ENCODE measurements around the gene HIP1.
"Not testable (repeated sequence)": the region's sequence is repeated elsewhere in the genome, so short reads cannot be mapped to it uniquely, and the experiment has no call there.

HIP1 gene

DNA sequence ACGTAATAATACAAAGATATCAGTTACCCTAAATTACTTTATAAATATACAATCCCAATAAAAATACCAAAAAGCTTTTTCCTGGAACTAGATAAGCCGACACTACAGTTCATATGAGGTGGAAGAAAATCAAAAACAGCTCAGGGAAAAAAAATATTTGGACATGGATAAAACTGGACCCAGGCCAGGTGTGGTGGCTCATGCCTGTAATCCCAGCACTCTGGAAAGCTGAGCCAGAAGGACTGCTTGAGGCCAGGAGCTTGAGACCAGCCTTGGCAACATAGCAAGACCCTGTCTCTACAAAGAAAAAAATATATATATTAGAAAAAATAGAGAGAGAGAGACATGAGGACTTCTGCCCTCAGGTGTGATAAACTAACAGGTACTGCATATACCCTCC, 219.9 kb downstream of the HIP1 start:
- DNase-seq (ENCODE audit: low read depth), result not testable (repeated sequence)

DNA sequence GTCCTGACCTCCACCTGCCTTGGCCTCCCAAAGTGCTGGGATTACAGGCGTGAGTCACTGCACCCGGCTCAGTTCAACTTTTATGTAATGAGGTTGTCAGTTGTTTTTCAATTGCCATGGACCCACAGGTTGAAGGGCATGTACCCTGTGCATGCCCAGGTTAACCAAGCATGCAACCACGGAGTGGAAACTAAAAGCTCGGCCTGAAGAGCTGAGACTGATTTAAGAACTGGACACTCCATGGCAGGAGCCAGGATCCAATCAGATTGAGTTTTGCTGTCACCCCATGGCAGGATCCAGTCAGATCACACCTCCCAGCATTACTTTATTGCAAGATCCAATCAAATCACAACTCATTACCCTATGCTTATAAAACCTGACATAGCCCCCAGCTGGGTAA, 229.7 kb downstream of the HIP1 start:
- DNase-seq (ENCODE audit: low read depth), result not testable (repeated sequence)

DNA sequence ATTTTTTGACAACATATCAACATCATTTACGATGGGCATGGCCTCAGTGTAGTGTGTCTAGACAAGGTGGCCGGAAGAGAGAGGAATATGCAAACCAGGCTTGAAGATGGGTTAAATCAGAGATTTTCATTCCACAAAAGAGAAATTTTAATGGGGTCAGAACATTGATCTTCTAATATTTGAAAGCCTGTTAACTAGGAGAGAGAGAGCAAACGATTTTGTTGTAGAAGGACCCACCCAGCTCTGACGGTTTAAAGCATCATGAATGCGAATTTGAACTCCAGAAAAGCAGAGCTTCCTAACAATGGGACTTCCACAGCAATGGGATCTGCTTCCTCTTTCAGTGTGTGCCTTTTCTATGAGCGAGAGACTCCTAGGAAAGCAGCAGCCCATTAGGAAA, 246.7 kb downstream of the HIP1 start, which contains the start of gene SPDYE5:
Gene SPDYE5, plus strand, starts transcription at position 301 of the 400 bp plus-strand sequence. CDS start 1,728 bp downstream, outside the sequence.
- DNase-seq (ENCODE audit: low read depth), result not testable (repeated sequence)

DNA sequence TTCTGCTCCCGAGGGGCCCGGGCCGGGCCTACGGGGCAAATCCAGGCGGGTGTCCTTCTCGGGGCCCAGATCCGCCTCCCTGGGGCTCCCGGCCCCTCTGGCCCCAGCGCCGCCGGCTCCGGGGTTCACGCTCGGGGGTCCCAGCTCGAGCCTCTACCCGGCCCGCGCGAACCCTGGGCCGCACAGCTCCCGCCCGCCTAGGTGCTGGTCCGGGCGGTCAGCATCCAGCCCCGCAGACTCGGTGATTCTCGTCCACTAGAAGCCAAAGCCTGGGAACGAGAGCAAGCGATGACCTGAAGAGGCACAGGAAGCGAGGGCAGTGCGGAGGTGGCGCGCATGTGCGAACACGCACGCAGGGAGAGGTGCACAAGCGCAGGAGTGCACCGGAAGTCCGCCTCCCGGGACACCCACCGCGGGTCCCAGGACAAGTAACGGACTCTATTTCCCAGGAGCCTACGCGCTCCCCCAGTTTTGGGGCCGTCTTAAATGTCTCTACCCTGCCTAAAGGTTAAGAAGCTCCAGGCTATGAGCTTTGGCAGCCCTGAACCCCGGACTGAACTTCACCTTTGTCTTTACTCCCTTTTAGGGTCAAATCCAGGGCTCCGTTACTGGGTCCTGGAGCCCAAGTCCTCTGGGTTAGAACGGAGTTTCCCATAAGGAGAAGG, 252.6 kb downstream of the HIP1 start, which contains the start of gene POM121C:
Gene POM121C, minus strand, starts transcription at position 321 of the 665 bp plus-strand sequence. CDS start 44,803 bp downstream, outside the sequence.
- peak; percentile 77 for DNase-seq (ENCODE audit: low read depth)

DNA sequence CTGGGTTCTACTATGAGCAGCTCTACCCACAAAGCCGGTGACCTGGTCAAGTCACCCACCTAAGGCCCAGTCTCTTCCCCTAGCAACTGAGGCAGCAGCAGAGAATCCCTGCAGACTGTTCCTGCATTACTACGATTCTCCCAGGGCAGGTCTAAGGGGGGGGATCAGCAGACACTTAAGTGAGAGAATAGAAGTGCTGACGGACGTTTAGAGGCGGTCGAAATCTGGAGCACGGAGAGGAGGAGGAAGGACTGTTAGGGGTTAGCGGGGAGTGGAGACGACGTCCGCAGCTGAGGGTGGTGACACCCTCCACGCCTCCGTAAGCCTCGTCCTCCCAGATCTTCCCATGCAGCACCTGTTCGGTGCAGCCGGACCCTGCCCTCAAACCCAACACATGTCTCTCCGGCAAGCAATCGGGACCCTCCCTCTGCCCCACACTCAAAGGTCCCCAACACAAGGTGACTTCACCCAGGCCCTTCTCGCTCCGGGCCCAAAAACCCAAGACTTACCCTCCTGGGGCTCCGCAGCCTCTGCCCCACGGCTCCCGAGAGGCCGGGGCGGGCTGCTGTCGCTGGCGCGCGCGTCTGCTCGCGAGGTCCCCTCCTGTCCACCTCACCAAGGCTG, 253.3 kb downstream of the HIP1 start:
- not testable (repeated sequence) for DNase-seq (ENCODE audit: low read depth)

Measured in activated T-helper 9 cell treated with anti-CD3 and anti-CD28 coated beads, Interleukin-2, amount 50 U/mL, for 16 hours (primary cell).